ENCODE data around the gene NDE1. TPM values are rescaled to one million over a fixed set of nuclear protein-coding genes. Genes with fewer than 3 reads are reported as not detected.
A peak's percentile ranks its signal among the peaks of the same experiment; 100 is the strongest.

NDE1 gene
- total and polyA plus RNA-seq, 9 of the 15 experiments (the other 6 are each of a cell fraction or from before 2014, with no cell fraction given): 3.1 to 59.9 (median 30.0) TPM

GRCh38 chr16:15650698-15651171 is 690 bp downstream of the NDE1 start (continued):
- TF ChIP-seq, protein P1, sequence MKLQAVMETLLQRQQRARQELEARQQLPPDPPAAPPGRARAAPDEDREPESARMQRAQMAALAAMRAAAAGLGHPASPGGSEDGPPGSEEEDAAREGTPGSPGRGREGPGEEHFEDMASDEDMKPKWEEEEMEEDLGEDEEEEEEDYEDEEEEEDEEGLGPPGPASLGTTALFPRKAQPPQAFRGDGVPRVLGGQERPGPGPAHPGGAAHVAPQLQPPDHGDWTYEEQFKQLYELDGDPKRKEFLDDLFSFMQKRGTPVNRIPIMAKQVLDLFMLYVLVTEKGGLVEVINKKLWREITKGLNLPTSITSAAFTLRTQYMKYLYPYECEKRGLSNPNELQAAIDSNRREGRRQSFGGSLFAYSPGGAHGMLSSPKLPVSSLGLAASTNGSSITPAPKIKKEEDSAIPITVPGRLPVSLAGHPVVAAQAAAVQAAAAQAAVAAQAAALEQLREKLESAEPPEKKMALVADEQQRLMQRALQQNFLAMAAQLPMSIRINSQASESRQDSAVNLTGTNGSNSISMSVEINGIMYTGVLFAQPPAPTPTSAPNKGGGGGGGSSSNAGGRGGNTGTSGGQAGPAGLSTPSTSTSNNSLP (IDR thresholded peaks at IDR 0.05; ENCODE audit: borderline replicate concordance, low read depth, low read length): no peak
- TF ChIP-seq RBM17 (IDR thresholded peaks at IDR 0.05; ENCODE audit: borderline replicate concordance, low read depth, low read length) (no peak), MEIS2 (IDR thresholded peaks at IDR 0.05; ENCODE audit: partially characterized antibody) (peak; percentile 26), SNIP1 (IDR thresholded peaks at IDR 0.05; ENCODE audit: low read depth) (0 out of 2 replicates have a peak, but pooled peaks have one; percentile 34), HDAC2 (IDR thresholded peaks at IDR 0.05) (peak; percentile 58; the same call in 1 of the 2 replicates), SMARCA4 (IDR thresholded peaks at IDR 0.05) (peak; percentile 22; the same call in 1 of the 2 replicates), ZC3H8 (IDR thresholded peaks at IDR 0.05) (0 out of 2 replicates have a peak, but pooled peaks have one; percentile 27), PHF21A (IDR thresholded peaks at IDR 0.05; ENCODE audit: borderline replicate concordance, low read depth) (no peak), CTBP1 (IDR thresholded peaks at IDR 0.05; ENCODE audit: borderline replicate concordance) (peak; percentile 48; the same call in 1 of the 2 replicates), ZNF263 (CRISPR knock-in tag; IDR thresholded peaks at IDR 0.05; ENCODE audit: borderline replicate concordance) (peak; percentile 67; the same call in 1 of the 2 replicates), HDGF (IDR thresholded peaks at IDR 0.05) (0 out of 2 replicates have a peak, but pooled peaks have one; percentile 52), ELF4 (CRISPR knock-in tag; IDR thresholded peaks at IDR 0.05) (peak; percentile 75; the same call in 1 of the 2 replicates), STAT5A (IDR thresholded peaks at IDR 0.05; ENCODE audit: borderline replicate concordance, low read length) (no peak), KDM2B (CRISPR knock-in tag; IDR thresholded peaks at IDR 0.05) (no peak), MIER1 (IDR thresholded peaks at IDR 0.05; ENCODE audit: low read depth) (peak; percentile 66; the same call in 1 of the 2 replicates), ZNF316 (IDR thresholded peaks at IDR 0.05) (peak; percentile 39; the same call in 1 of the 2 replicates), ARNT (IDR thresholded peaks at IDR 0.05) (peak in 1 of 2 experiments; percentile 41; a peak in 1 of 4 replicates), PKNOX1 (IDR thresholded peaks at IDR 0.05) (peak; percentile 77)
- TF ChIP-seq, protein P2, sequence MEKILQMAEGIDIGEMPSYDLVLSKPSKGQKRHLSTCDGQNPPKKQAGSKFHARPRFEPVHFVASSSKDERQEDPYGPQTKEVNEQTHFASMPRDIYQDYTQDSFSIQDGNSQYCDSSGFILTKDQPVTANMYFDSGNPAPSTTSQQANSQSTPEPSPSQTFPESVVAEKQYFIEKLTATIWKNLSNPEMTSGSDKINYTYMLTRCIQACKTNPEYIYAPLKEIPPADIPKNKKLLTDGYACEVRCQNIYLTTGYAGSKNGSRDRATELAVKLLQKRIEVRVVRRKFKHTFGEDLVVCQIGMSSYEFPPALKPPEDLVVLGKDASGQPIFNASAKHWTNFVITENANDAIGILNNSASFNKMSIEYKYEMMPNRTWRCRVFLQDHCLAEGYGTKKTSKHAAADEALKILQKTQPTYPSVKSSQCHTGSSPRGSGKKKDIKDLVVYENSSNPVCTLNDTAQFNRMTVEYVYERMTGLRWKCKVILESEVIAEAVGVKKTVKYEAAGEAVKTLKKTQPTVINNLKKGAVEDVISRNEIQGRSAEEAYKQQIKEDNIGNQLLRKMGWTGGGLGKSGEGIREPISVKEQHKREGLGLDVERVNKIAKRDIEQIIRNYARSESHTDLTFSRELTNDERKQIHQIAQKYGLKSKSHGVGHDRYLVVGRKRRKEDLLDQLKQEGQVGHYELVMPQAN (IDR thresholded peaks at IDR 0.05; ENCODE audit: borderline replicate concordance): peak; percentile 11; the same call in 1 of the 2 replicates
- TF ChIP-seq, protein P3, sequence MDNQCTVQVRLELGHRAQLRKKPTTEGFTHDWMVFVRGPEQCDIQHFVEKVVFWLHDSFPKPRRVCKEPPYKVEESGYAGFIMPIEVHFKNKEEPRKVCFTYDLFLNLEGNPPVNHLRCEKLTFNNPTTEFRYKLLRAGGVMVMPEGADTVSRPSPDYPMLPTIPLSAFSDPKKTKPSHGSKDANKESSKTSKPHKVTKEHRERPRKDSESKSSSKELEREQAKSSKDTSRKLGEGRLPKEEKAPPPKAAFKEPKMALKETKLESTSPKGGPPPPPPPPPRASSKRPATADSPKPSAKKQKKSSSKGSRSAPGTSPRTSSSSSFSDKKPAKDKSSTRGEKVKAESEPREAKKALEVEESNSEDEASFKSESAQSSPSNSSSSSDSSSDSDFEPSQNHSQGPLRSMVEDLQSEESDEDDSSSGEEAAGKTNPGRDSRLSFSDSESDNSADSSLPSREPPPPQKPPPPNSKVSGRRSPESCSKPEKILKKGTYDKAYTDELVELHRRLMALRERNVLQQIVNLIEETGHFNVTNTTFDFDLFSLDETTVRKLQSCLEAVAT (IDR thresholded peaks at IDR 0.05): peak in 1 of 2 experiments; percentile 71; a peak in 1 of 4 replicates
- TF ChIP-seq, protein P4, sequence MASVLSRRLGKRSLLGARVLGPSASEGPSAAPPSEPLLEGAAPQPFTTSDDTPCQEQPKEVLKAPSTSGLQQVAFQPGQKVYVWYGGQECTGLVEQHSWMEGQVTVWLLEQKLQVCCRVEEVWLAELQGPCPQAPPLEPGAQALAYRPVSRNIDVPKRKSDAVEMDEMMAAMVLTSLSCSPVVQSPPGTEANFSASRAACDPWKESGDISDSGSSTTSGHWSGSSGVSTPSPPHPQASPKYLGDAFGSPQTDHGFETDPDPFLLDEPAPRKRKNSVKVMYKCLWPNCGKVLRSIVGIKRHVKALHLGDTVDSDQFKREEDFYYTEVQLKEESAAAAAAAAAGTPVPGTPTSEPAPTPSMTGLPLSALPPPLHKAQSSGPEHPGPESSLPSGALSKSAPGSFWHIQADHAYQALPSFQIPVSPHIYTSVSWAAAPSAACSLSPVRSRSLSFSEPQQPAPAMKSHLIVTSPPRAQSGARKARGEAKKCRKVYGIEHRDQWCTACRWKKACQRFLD (CRISPR knock-in tag; IDR thresholded peaks at IDR 0.05): 0 out of 2 replicates have a peak, but pooled peaks have one; percentile 9
